GM18909 (cell line): ENCODE measurements around the gene CLEC1A.
A peak's percentile ranks its signal among the peaks of the same experiment; 100 is the strongest.

ENCODE experiments used
- ATAC-seq: cut with Tn5 transposase; IDR thresholded peaks from one replicate; pipeline ENCODE4 v1.9.1; 2021; ENCODE audit warnings: mild to moderate bottlenecking; ENCODE audit not compliant: unreplicated experiment, poor library complexity

CLEC1A gene, protein sequence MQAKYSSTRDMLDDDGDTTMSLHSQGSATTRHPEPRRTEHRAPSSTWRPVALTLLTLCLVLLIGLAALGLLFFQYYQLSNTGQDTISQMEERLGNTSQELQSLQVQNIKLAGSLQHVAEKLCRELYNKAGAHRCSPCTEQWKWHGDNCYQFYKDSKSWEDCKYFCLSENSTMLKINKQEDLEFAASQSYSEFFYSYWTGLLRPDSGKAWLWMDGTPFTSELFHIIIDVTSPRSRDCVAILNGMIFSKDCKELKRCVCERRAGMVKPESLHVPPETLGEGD

DNA sequence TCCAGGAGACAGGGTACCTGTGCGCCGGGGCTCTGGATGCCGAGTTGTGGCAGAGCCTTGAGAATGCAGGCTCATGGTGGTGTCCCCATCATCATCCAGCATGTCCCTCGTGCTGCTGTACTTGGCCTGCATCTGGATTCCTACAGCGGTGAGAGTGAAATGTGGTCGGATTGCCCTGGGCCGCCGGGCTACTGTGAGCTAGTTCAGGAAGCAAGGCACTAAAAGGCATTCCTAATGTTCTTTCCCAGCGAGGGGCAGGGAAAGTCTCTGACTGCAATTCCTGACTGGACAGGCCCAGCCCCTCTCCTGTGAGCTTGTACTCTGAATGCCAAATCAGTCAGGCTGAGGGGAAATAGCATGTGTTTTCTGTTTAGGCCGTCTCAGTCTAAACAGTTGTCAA is at the start of gene CLEC1A:
Gene CLEC1A (minus strand): TSS at position 195 of the 400 bp plus-strand sequence. CDS start 63 bp downstream, at position 132.
- no peak for ATAC-seq

DNA sequence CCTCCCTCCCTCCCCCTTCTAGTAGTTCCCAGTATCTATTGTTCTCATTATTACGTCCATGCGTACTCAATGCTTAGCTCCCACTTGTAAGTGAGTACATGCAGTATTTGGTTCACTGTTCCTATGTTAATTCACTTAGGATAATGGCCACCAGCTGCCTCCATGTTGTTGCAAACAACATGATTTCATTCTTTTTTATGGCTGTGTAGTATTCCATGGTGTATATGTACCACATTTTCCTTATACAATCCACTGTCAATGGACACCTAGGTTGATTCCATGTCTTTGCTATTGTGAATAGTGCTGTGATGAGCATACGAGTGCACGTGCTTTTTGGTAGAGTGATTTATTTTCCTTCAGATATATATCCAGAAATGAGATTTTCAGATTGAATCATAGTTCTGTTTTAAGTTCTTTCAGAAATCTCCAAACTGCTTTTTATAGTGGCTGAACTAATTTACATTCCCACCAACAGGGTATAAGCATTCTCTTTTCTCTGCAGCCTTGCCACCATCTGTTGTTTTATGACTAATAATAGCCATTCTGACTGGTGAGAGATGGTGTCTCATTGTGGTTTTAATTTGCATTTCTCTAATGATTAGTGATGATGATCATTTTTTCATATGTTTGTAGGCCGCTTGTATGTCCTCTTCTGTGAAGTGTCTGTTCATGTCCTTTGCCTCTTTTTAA is 49.1 kb upstream of the CLEC1A start:
- peak; percentile 75 for ATAC-seq

DNA sequence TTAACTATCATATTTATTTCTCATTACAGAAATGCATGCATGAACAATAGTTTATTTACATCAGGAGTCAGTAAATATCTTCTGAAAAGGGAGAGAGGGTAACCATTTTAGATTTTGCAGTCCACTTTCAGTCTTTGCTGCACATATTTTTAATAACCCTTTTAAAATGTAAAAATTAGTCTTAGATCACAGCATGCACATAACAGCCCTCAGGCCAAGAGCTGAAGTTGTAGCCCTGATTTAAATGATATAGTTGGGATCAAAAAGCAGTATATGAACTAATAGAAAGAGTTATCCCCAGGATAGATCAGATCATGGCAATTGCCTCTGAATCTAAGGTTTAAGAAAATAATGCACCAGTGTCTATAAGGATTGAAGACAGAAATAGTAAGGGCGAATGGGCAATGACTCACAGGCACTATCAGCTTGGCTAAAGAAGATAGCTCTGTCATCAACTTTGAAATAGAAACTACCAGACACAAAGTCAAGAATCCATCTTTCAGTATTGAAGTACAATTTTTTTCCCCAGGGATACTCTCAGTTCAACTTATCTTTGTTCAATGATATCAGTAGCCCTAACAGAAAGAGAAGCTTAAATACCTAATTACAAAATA is 44.3 kb upstream of the CLEC1A start:
- ATAC-seq = no peak

DNA sequence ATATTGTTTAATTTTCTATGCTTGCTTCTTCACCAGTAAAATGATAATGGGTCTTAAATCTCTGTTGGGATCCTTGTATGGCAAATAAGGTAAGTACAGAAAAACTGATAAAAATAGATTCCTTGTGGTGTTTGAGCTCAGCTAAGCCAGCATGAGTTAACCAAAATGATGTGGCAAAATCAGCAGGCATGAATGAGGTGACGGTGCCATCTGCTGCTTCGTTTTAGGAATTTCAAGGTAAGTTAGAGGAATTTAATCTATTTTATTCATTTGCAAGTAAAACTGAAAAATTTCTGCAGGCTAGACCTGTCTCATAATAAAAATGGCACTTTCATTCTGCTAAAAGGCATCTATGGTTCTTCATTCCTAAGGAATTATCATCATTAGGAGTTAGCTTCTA is 41.2 kb upstream of the CLEC1A start:
- no peak for ATAC-seq

DNA sequence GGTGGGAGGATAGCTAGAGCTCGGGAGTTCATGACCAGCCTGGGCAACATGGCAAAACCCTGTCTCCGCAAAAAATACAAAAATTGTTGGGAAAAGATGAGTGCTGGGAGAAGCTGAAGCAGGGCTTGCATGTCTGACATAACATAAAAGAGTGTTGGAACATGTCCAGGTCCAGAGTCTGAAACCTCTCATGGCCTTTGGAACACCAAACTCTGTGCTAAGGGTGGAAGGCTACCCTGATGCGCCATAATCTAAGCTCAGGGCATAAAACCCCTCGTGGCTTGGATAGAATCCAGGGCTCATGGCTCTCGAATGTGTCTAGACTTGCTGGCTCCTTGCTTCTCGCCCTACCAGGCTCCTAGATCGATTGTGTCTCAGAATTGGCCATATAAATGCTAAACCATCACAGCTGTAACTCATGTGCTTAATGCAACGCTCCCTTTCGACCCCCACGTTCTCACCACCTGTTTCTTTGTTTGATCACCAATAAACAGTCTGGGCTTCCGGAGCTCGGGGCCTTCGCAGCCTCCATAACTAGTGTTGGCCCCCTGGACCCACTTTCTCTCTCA is 37.9 kb upstream of the CLEC1A start:
- no peak for ATAC-seq

DNA sequence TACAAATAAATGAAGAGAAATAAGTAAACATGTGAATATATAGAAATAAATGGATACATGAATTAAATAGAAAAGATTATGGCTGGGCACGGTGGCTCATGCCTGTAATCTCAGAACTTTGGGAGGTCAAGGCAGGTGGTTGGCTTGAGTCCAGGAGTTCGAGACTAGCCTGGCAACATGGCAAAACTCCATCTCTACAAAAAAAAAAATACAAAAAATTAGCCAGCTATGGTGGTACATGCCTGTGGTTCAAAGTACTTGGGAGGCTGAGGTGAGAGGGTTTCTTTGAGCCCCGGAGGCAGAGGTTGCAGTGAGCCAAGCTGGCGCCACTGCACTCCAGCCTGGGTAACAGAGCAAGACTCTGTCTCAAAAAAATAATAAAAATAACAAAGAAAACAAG is 36.3 kb upstream of the CLEC1A start:
- no peak for ATAC-seq

DNA sequence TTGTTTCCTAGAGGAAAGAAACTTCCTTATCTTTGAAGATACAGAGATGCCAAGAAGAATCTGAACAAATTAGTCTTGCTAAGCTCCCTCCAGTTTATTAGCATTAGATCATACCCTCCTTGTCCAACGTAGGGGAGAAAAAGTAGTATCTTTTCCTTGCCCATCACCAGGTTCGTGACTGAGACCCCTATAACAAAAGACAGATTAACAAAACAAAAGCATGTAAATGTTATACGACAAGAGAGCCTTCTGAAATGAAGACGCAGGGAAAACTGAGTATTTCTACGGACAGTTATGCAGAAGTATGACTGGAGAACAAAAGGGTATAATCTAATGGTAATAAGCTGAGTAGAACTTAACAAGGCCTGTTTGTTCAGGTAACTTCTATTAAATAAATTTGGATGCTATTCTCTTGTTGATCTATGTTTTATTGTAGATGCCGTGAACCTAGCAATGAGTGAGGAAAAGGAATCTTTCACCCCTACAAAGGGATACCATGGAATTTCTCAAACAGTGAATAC is 34.1 kb upstream of the CLEC1A start:
- no peak for ATAC-seq

DNA sequence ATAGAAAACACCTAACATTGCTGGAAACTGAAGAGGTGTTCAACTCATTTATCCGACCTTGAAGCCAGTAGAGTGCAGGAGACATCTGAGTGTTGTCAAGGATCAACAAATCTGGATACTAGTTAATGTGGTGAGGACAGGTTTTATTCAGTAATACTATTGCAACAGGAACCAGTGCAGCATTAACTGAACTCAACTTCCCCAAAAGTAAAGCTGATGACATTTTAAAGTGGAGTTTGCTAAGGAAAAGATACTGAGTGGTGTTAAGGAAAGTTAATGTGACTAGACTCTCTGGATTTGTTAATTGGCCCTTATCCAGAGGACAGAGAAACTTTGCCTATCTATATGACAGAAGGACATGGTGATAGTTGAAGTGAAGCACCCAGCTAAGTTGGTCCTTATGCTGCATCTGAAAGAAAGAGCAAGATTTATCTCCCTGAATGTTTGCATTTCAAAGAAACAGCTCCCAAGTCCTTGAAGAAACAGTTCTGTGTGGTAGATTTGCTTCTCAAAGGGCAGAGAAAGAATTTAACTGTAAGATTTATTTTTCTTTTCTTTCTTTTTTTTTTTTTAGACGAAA is 32.4 kb upstream of the CLEC1A start:
- no peak for ATAC-seq

DNA sequence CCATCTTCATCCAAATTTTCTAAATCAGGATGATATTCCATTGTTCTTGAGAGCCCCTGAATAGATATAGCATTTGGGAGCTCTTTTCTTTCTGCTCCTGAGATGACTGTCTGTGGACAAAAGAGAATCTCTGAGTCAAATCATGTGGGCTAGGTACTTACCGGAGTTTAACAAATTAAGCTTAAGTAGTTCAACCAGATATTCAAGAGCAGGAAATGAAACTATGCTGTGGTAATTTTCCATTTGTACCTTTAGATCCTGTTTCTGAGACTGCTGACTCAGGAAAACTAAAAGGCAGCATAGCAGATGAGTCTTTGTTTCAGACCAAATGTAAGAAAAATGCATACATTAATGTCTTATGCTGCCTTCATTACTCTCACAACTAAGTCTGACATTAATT is 31.3 kb upstream of the CLEC1A start, which contains the start of gene CLEC7A:
Gene CLEC7A (minus strand): TSS at position 158 of the 400 bp plus-strand sequence. CDS start 117 bp downstream, at position 41.
- ATAC-seq = peak; percentile 86

DNA sequence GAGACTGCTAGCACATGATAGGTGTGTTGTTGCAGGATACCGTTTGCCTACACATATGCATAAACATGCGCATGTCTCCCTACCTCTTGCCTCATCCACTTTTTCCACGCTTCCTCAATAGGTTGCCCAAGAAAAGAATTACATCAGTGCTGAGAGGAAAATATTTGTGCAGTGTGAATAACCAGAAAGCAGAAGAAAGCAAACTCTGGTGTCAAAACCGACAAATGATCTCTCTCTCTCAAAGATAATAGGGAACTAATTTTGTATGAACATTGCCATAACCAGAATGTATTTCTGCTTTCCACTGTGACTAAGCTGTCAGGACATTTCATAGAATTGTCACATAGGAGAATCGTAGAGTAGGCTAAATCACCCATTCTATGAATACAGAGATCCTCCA is 29.9 kb upstream of the CLEC1A start:
- no peak for ATAC-seq

DNA sequence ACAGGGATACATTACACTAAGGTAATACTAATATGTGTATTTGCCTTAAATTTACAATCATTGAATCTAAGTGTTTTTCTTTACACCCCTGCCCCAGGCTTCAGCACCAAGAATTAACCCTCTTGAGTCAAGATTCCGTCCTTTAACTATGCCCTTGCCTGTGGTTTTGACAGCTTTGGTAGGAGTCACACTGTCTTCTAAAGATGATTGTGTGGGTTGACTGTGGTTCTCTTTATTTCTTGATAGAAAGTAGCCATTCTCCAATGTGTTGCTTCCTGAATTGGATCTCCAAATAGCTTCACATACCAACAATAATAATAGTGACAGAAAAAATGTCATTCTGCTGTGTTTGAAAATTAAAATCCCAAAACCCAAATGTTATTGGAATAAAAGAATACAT is 27.6 kb upstream of the CLEC1A start:
- ATAC-seq = no peak

DNA sequence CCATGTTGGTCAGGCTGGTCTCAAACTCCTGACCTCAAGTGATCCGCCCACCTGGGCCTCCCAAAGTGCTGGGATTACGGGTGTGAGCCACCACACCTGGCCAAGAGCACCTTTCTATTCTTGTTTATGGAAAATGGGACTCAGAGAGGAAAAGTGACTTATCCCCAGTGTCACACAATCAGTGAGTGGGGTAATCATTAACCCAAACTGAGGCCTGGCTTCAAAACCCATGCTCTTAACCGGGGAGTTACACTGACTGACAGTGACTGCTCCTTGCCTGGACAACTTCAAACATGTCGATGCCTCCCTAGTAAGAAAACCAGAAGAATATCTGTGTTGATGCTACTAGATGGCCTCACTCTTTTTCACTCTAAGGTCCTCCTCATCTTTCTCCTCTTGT is 23.9 kb upstream of the CLEC1A start:
- ATAC-seq = no peak

DNA sequence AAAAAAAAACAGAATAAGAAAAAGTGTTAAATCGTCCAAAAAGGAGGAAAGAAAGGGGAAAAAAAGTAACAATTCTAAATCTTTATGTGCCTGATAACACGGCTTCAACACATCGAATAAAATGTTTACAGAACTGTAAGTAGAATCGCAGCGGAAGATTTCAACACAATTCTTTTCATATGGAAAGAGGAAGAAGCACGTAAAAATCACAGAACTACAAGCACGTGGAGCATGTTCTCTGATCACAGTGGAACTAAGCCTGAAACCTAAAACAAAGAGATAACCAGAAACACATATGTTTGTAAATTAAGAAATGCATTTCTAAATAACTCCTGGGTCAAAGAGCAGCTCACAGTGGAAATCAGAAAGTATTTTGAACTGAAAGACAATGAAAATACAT is 22.5 kb upstream of the CLEC1A start:
- no peak for ATAC-seq

DNA sequence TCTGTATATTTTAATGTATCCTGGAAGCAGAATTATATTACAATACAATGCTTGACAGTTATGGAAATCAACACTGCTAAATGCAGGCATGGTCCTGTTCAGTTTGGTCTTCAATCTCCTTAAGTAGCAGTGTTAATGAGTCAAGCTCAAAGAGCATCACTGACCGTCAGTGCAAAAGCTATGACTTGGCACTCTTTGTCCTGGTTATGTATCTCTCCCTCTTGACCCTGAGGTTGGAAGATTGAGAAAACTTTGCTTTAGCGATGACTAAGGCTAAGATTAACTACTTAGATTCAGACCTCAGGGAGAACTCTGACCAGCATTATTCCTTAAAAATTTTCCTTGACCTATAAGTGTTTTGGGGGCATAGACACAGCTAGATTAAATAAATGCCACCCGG is 20.3 kb upstream of the CLEC1A start:
- no peak for ATAC-seq

DNA sequence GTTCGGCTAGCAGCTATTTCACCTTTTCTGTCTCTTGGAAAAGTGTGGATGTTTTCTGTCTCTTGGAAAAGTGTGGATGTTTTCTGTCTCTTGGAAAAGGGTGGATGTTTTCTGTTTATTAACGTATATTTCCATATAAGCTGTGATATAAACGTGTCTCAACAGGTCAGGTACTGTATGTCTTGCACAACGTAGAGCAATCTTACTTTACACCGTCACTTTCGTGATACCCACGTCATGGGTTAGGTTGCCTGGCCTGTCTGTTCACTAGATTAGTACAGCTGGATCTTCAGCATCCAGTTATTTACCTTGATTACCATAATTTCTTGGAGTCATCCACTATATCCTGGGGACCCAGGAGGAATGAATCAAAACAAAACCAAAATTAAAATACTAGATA is 17.1 kb upstream of the CLEC1A start:
- ATAC-seq = no peak

DNA sequence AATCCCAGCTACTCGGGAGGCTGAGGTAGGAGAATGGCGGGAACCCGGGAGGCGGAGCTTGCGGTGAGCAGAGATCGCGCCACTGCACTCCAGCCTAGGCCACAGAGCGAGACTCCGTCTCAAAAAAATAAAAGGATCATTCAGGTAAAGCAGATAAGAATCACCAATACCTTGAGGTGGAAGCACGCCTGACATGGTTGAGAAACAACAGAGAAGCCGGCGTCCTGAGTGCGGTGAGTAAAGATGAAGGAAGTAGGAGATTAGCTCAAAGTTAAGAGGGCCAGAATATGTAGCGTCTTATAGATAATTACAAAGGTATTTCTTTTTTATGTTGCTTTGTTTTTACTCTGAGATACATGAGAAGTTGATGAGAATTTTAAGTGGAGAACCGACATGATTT is 16.5 kb upstream of the CLEC1A start:
- ATAC-seq = no peak

DNA sequence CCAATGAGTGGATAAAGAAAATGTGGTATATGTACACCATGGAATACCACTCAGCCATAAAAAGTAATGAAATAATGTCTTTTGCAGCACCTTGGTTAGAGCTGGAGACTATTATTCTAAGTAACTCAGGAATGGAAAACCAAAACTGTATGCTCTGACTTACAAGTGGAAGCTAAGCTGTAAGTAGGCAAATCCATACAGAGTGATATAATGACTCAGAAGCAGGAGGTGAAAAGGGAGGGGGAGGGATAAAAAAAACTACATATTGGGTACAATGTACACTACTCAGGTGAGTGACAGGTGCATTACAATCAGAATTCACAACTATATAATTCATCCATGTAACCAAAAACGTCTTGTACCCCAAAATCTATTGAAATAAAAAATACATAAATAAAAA is 15.1 kb upstream of the CLEC1A start:
- no peak for ATAC-seq

DNA sequence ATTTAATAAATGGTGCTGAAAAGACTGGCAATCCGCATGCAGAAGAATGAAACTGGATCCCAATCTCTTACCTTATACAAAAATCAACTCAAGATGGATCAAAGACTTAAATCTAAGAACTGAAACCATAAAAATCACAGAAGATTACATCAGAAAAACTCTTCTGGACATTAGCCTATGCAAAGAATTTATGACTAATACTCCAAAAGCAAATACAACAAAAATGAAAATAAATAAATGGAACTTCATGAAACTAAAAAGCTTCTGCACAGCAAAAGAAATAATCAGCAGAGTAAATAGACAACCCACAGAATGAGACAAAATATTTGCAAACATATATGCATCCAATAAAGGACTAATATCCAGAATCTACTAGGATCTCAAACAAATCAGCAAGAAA is 14.3 kb upstream of the CLEC1A start:
- no peak for ATAC-seq

DNA sequence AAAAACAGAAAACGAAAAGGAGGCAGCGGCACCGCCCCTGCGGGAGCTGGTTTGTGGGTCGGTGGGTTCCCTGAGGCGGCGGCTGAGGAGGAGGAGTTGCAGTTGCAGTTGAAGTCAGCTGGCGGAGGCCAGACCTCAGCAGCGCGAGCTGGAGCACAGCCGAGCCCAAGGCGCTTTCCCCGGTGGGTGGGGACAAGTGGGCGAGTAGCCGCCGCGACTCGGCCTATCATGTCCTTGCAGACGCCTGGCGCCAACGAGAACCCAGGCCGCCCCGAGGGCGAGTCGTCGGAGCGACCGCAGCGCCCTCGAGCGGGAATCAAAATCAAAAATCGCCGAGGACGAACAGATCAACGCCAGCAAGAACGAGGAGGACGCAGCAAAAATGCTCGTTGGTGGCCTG is 12.7 kb upstream of the CLEC1A start:
- no peak for ATAC-seq

DNA sequence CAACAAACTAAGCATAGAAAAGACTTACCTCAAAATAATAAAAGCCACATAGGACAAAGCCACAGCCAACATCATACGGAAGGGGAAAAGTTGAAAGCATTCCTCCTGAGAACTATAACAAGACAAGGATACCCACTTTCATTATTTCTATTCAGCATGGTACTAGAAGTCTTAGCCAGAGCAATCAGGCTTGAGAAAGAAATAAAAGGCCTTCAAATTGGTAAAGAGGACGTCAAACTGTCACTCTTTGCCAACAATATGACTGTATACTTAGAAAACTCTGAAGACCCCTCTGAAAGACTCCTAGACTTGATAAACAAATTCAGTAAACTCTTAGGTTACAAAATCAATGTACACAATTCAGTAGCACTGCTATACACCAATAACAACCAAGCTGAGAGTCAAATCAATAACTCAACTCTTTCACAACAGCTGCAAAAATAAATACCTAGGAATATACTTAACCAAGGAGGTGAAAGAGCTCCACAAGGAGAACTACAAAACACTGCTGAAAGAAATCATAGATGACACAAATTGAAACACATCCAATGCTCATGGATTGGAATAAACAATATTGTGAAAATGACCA is 11.6 kb upstream of the CLEC1A start:
- no peak for ATAC-seq
